HG03469 (cell line): ENCODE measurements around the gene TIMP3.

Experiments used
- ATAC-seq: cut with Tn5 transposase; IDR thresholded peaks from one replicate; pipeline ENCODE4 v1.9.1; 2021; ENCODE audit warnings: mild to moderate bottlenecking, moderate library complexity, moderate number of reproducible peaks; ENCODE audit not compliant: unreplicated experiment

TIMP3 gene

GRCh38 chr22:32785321-32786026, 16.0 kb upstream of the TIMP3 start:
- no peak for ATAC-seq

- no peak for ATAC-seq
Observed at GRCh38 chr22:32786027-32786418, 15.5 kb upstream of the TIMP3 start.

- ATAC-seq = no peak
Observed at GRCh38 chr22:32788904-32789624, 12.4 kb upstream of the TIMP3 start.

GRCh38 chr22:32789797-32790620, 11.5 kb upstream of the TIMP3 start:
- no peak for ATAC-seq

GRCh38 chr22:32791056-32791455, 10.4 kb upstream of the TIMP3 start:
- no peak for ATAC-seq

- no peak for ATAC-seq
Observed at GRCh38 chr22:32791485-32791884, 10.0 kb upstream of the TIMP3 start.

- no peak for ATAC-seq
Observed at GRCh38 chr22:32793589-32793988, 7.9 kb upstream of the TIMP3 start.

GRCh38 chr22:32794449-32795213, 6.9 kb upstream of the TIMP3 start:
- no peak for ATAC-seq

- ATAC-seq = no peak
Observed at GRCh38 chr22:32795214-32795596, 6.3 kb upstream of the TIMP3 start.

GRCh38 chr22:32796865-32797573, 4.5 kb upstream of the TIMP3 start:
- ATAC-seq = no peak

GRCh38 chr22:32799496-32799895, 2.0 kb upstream of the TIMP3 start:
- ATAC-seq = no peak

GRCh38 chr22:32800158-32800882, 1.2 kb upstream of the TIMP3 start:
- no peak for ATAC-seq

- ATAC-seq = no peak
Observed at GRCh38 chr22:32800994-32801536, 440 bp upstream of the TIMP3 start.

GRCh38 chr22:32802237-32802765, 796 bp downstream of the TIMP3 start:
- ATAC-seq = no peak

- ATAC-seq = no peak
Observed at GRCh38 chr22:32803020-32803737, 1.7 kb downstream of the TIMP3 start.

- ATAC-seq = no peak
Observed at GRCh38 chr22:32803738-32804435, 2.4 kb downstream of the TIMP3 start.

GRCh38 chr22:32804531-32805360, 3.2 kb downstream of the TIMP3 start:
- ATAC-seq = no peak
